GM12801 (cell line): ENCODE measurements around the gene CADPS2.

ENCODE experiments used
- CTCF ChIP-seq: IDR thresholded peaks from one replicate; pipeline ENCODE4 v1.5.1; 2011; ENCODE audit warnings: control low read depth; ENCODE audit not compliant: insufficient read length; ENCODE audit errors: extremely low read depth

The CADPS2 gene

DNA sequence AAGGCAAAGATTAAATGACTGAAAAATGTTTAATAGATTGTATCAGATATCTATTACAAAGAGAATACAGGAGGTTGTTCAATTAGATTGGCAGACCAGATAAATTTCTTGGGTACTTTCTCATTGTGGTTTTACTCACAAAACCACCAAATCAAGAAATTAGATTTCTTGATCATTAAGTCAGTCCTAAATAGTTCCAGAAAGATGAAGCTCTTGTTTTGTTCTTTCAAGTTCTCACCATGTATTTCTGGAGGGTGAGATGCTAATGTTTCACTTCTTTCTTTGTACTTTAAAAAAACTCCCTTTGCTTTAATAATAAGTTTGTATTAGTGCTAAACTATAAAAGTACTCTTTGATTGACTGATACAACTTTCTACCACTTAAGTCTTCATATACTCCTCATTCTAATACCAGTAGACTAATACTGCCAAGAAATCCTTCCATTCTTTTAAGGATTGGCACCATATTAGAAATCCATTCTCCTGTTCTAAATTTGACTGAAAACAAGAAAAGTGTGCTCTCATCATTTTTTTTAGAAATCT lies 256.8 kb downstream of the CADPS2 start:
- no peak for TF ChIP-seq CTCF

- TF ChIP-seq CTCF = no peak
These were observed 257.4 kb downstream of the CADPS2 start for GRCh38 chr7:122628651-122629411.

DNA sequence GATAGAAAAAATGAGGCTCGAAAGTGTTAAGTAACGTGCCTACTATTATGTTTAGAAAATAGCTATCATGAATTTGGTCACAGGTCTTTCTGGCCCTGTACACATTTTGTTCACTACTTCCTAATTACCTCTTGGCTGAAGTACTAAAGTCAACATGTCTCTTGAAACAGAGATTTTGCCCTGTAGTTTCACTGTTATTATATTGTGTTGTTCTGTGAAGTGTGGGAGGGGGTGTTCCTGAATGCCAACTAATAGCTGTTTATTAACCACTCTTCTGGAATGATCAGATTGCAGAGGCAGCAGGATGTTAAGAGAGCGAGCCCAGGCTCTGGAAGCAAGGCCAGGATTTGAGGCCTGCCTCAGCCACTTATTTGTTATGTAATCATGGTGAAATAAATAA lies 259.5 kb downstream of the CADPS2 start:
- TF ChIP-seq CTCF = no peak

- no peak for TF ChIP-seq CTCF
These were observed 263.6 kb downstream of the CADPS2 start for GRCh38 chr7:122622682-122623081.

DNA sequence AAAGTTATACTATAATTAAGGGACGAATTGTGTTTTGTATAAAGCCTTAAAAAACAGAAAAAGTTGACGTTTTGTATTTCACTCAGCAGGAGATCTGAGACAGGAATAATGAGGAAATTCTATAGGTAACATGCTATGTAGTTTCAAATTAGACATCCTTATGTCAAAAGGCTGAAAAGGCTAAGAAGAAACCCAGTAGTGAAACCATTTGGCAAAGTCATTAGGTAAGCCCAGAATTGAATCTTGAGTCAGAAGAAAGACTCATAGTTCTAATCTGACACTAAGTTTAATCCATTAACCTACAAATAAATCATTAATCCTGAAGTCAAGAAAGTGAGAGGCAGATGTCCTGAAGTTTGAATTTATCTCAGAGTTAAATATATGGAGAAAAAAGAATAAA lies 266.6 kb downstream of the CADPS2 start:
- TF ChIP-seq CTCF = no peak

- TF ChIP-seq CTCF = no peak
These were observed 267.6 kb downstream of the CADPS2 start for GRCh38 chr7:122618585-122619189.

GRCh38 chr7:122616951-122617350 lies 269.3 kb downstream of the CADPS2 start:
- TF ChIP-seq CTCF = no peak
